Prostate gland (tissue), 2 donors: ENCODE measurements around the gene COL23A1. TPM values are rescaled to one million over a fixed set of nuclear protein-coding genes. Genes with fewer than 3 reads are reported as not detected.

Experiments
- DNase-seq: peaks from one replicate; pipeline ENCODE4 v3.0.0-alpha.2; 2019; ENCODE audit warnings: low spot score
- H3K27ac ChIP-seq, 2 donors: fragments of 200-600 bp; sonication (generic); 2 replicates each; pipeline ENCODE4 v1.5.1; 2017 to 2019
- H3K27me3 ChIP-seq: fragments of 200-600 bp; sonication (generic); replicated peaks from 2 replicates; pipeline ENCODE4 v1.5.1; 2019; ENCODE audit not compliant: insufficient read depth
- H3K36me3 ChIP-seq, 2 donors: fragments of 200-600 bp; sonication (generic); 1 replicate in 1 of 2; 2 replicates in 1 of 2; pipeline versions ENCODE4 v1.5.1 to v1.8.1; 2017 to 2019
- H3K4me1 ChIP-seq: fragments of 200-600 bp; sonication (generic); replicated peaks from 2 replicates; pipeline ENCODE4 v1.5.1; 2019
- H3K4me3 ChIP-seq, 2 donors: fragments of 200-600 bp; sonication (generic); 2 replicates each; pipeline ENCODE4 v1.5.1; 2017 to 2019
- H3K9me3 ChIP-seq: fragments of 200-600 bp; sonication (generic); 2 replicates; pipeline ENCODE4 v1.5.1; 2017
- CTCF ChIP-seq, 4 experiments: fragments of 200-600 bp in 2 of 4; fragments of 450-650 bp in 2 of 4; sonication (generic) in 2 of 4; IDR thresholded peaks; 1 replicate in 3 of 4; 2 replicates in 1 of 4; pipeline ENCODE4 v1.5.1; 2016 to 2019; ENCODE audit warnings: antibody characterized with exemption in 4 of 4, mild to moderate bottlenecking in 2 of 4, moderate library complexity in 2 of 4
- POLR2A ChIP-seq: fragments of 450-650 bp; IDR thresholded peaks from one replicate; pipeline ENCODE4 v1.6.1; 2016; ENCODE audit warnings: antibody characterized with exemption, mild to moderate bottlenecking
- POLR2AphosphoS5 ChIP-seq: sonication (generic); formaldehyde crosslinking; IDR thresholded peaks from one replicate; pipeline ENCODE4 v1.6.1; 2017; ENCODE audit warnings: antibody characterized with exemption
- WGBS: methylation state at CpG from one replicate; pipeline ENCODE4 v1.1.5; 2018; 5-methylcytosine and 5-hydroxymethylcytosine counted together
- intact Hi-C: fragments of 100-400 bp; cut with DNase I; formaldehyde crosslinking; loops from one replicate; pipeline ENCODE4 v1.14.2; 2022
- total RNA-seq, 2 donors: library from RNA; depleted of rRNA; stranded (reverse); fragments of >200 nt; gene quantifications; one replicate each; pipeline ENCODE4 v1.1.0, GENCODE V29; 2016

The COL23A1 gene
- total RNA-seq, 2 donors from 2014 or later = 2.7 to 6.1 TPM

- no peaks in the 10 kb centered on the region for H3K36me3 ChIP-seq
- DNase-seq = no peak
- H3K4me3 ChIP-seq = no peak overlapping the region
- no peak for TF ChIP-seq POLR2AphosphoS5
- no peak for TF ChIP-seq POLR2A
- no peak for TF ChIP-seq CTCF (IDR thresholded peaks at IDR 0.05)
- H3K4me1 ChIP-seq = no peaks in the 10 kb centered on the region
- intact Hi-C loops = loop anchor here (5.0 kb wide), 1 partner anchor 73 kb away; no protein-coding TSS in a partner anchor
- H3K9me3 ChIP-seq = no peaks in the 10 kb centered on the region
- 89% methylated on average over 15 of the region's 16 CpGs for WGBS
- H3K27ac ChIP-seq = no peak overlapping the region
- no peaks in the 10 kb centered on the region for H3K27me3 ChIP-seq
Measured at GRCh38 chr5:178380541-178381074, 209.6 kb downstream of the COL23A1 start.

- Histone ChIP-seq H3K36me3 (no peaks in the 10 kb centered on the region), H3K27ac (no peak overlapping the region), H3K9me3 (no peaks in the 10 kb centered on the region), H3K4me1 (no peaks in the 10 kb centered on the region), H3K4me3 (no peak overlapping the region), H3K27me3 (no peaks in the 10 kb centered on the region)
- WGBS = 92% methylated on average over 2 of the region's 2 CpGs
- TF ChIP-seq POLR2A (no peak), CTCF (IDR thresholded peaks at IDR 0.05) (no peak), POLR2AphosphoS5 (no peak)
- intact Hi-C loops = loop anchor here (5.0 kb wide), 1 partner anchor 73 kb away; no protein-coding TSS in a partner anchor
- no peak for DNase-seq
Measured at GRCh38 chr5:178380086-178380485, 210.1 kb downstream of the COL23A1 start.

- no peaks in the 10 kb centered on the region for H3K27me3 ChIP-seq
- TF ChIP-seq POLR2A (no peak), POLR2AphosphoS5 (no peak), CTCF (IDR thresholded peaks at IDR 0.05) (no peak)
- no peaks in the 10 kb centered on the region for H3K4me1 ChIP-seq
- no peak overlapping the region for H3K4me3 ChIP-seq
- H3K9me3 ChIP-seq = no peaks in the 10 kb centered on the region
- H3K36me3 ChIP-seq = no peaks in the 10 kb centered on the region
- no peak overlapping the region for H3K27ac ChIP-seq
- intact Hi-C loops = no loop called here
- DNase-seq = no peak
- 78% methylated on average over 14 of the region's 14 CpGs for WGBS
Measured at GRCh38 chr5:178378527-178379484, 211.4 kb downstream of the COL23A1 start.

- Histone ChIP-seq H3K27ac (no peak overlapping the region), H3K36me3 (no peaks in the 10 kb centered on the region), H3K4me1 (no peaks in the 10 kb centered on the region), H3K27me3 (no peaks in the 10 kb centered on the region), H3K9me3 (no peaks in the 10 kb centered on the region), H3K4me3 (no peak overlapping the region)
- intact Hi-C loops = no loop called here
- TF ChIP-seq CTCF (IDR thresholded peaks at IDR 0.05) (no peak), POLR2AphosphoS5 (no peak), POLR2A (no peak)
- DNase-seq = no peak
- WGBS = 97% methylated on average over 21 of the region's 21 CpGs
Measured at GRCh38 chr5:178377583-178378270, 212.5 kb downstream of the COL23A1 start.
